Stimulated activated CD4-positive, alpha-beta T cell treated with anti-CD3 and anti-CD28 coated beads, Interleukin-15, amount 100 ng/mL, for 1 hour (primary cell): ENCODE results near the gene CAMK2B.
"Not testable (repeated sequence)": the region's sequence is repeated elsewhere in the genome, so short reads cannot be mapped to it uniquely, and the experiment has no call there.

ENCODE experiments used
- DNase-seq, 2 donors: peaks; one replicate each; pipeline ENCODE4 v3.0.0-alpha.2; 2020; ENCODE audit warnings: low read depth in 1 of 2, low spot score in 1 of 2

The CAMK2B gene

GRCh38 chr7:44218418-44219201 lies 106.8 kb downstream of the CAMK2B start:
- no peak for DNase-seq

DNA sequence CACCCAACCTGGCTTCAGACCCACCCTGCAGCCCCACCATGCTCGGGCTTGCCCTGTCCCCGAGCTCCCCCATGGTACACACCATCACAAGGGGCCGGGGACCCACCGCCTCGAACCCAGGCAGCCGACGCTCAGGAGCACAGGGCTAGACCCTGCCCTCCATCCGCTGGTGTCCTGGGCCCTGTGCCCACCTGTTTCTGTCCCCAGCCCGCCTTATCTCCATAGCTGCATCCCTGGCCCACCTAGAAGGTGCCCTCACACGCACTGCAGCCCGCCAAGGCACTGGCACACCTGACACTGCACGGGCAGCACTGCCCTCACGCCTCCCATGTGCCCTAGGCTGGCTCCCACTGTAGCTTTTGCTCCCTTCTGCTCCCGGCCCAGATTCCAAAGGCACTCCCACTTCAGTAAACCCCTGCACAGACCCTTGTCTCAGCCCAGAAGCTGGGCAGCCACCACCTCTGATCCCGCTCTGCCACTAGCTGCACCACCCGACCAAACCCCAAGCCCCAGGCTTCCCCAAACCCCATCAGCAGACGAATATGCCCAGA lies 107.5 kb downstream of the CAMK2B start:
- DNase-seq, result no peak

GRCh38 chr7:44217223-44217714 lies 108.1 kb downstream of the CAMK2B start:
- no peak for DNase-seq

GRCh38 chr7:44216521-44217222 lies 108.7 kb downstream of the CAMK2B start:
- DNase-seq, result no peak

GRCh38 chr7:44216019-44216418 lies 109.4 kb downstream of the CAMK2B start:
- no peak for DNase-seq

DNA sequence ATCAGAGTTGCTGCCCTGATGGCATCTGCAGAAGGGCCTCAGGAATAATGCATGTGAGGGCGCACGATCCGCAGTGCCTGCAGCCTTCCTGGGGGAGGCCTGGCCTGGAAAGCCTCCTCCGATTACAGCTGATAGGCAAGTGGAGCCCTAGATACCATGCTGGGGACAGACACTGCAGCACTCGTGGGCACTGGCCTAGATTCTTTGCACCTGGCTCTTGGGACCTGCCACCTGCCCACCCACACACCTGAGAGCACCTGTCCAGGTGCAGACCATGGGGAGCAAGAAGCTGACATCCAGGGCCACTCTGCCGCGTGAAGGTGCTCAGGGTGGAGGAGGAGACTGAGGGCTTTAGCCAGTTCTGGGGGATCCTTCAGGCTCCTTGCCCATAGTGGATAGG lies 109.9 kb downstream of the CAMK2B start:
- DNase-seq, result no peak

GRCh38 chr7:44213877-44214388 lies 111.5 kb downstream of the CAMK2B start:
- DNase-seq, result no peak

GRCh38 chr7:44213206-44213876 lies 112.1 kb downstream of the CAMK2B start:
- no peak for DNase-seq

DNA sequence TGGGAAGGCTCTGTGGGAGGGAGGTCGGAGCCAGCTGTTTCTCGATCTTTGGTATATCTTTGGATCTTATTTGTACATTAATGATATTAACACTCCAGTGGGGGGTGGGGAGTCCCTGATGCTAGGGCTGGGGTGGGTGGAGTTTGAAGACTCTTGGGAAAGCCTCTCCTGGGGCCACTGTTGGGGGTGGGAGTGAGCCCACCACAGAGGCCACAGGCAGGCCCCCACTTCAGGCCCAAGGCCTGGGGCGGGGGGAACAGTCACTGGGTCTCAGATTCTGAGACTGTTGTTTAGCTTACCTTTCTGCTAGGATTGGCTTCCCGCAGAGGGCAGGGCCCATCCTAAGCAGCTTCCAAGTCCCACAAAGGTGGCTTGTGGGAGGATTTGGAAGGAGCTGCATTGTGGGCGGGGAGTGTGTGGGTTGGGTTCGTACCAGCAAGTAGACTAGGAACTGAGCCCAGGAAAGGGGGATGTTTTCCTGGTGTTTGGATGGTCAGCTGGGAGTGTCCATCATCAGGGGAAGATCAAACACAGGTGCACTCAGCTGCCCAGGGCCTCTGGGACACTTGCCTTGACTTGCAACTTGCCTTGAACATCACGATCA lies 112.7 kb downstream of the CAMK2B start:
- no peak for DNase-seq

DNA sequence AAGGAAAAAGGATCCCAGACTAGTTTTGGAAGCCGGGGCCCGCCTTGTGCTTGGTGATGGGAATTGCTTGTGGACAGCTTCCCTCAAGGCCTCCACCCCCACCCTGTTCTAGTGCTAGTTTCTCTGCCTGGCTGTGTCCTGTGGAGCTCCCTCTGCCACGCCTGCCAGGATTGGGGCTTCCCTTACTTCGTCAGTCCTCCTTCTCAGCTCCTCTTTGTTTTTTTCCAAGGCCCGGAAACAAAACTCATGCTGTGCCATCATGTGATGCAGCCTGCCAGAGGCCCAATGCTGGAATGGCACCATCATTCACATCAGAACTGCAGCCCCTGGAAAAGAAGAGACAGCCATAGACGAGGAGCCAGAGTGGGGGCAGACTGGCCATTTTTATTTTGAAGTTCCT lies 113.4 kb downstream of the CAMK2B start:
- no peak for DNase-seq

DNA sequence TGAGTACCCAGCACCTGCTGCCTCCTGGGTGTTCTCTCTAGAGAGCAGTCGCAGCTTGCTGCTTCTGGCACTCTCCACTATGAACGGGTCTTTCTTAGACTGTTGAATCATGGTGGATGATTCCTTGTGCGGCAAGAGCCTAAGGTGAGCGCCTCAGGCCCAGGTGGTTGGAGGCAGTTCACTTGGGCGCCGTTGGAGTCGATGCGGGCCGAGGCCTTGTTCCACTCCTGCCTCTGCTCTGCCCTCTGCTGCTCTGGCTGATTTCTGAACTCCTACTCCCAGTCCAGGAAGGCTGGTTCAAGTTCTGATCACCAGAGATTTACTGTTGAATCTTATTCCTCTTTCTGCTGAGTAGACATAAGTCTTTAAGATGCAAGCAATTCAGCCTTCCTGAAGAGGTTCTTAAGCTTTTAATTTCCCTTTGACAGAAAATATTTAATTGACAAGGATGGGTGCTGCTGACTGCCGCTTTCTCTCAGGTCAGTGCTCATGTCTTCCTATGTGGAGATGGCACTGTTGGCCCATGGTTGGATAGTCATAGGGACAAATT lies 114.2 kb downstream of the CAMK2B start:
- no peak for DNase-seq

- DNase-seq, result no peak
Measured at GRCh38 chr7:44210107-44210506, 115.3 kb downstream of the CAMK2B start.

DNA sequence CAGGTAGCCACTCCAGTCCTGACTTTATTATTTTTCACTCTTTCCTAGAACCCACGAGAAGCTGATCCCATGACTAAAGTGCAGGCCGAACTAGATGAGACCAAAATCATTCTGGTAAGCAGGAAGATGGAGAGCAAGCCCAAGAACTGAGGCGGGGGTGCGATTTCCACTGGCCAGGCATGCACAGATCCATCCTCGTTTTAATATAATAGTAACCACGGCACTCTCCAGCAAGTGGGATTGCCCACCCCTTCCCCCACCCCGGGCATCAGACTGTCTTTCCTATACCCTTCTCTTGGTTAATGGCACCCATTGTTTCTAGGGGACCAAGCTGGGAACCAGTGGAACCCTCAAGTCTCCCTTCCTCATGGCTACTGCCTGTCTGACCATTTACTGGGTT lies 117.3 kb downstream of the CAMK2B start:
- DNase-seq, result no peak

DNA sequence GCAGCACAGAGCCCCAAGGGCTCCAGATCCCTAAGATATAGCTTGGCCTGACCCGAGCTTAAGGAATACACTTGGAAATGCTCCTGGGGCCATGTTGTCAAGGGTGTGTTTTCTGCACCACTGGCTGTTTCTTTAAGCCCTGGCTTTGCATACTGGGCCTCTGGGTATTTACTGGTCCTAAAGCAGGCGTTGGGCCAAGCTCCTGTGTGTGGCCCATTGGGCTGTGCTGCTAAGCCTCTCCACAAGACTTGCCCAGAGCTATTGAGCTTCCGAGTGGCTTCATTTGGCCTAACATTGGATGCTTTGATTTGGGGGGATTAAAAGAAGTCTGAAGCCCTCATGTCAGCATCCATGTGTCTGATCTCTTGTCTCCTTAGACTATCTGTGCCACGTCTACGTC lies 119.4 kb downstream of the CAMK2B start:
- no peak for DNase-seq

DNA sequence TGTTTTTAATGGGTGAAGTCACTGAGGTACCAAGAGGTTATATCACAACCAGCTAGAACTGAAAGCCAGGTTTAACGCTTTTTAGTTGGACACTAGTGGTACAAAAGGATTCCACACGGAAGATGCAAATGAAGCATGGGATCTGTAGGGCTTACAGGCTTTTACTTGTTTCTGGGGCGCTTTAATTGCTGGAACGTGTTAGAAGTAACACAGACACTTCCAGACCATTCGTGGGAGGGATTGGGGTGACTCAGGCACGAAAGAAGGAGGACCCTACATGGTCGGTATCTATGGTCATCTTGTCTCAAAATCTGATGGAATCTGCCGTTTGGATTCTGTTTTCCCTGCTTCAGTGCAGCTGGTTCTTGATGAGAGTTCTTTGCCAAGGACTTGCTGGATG lies 123.6 kb downstream of the CAMK2B start:
- no peak for DNase-seq

- DNase-seq, result peak; percentile 84 to 89
Measured at GRCh38 chr7:44200699-44201461, 124.5 kb downstream of the CAMK2B start, which contains the start of gene YKT6. Gene YKT6, plus strand, starts transcription at chr7:44200978. Its CDS starts 158 bp downstream, at chr7:44201136.

GRCh38 chr7:44200163-44200562 lies 125.2 kb downstream of the CAMK2B start:
- not testable (repeated sequence) for DNase-seq

- DNase-seq, result no peak
Measured at GRCh38 chr7:44197474-44197873, 127.9 kb downstream of the CAMK2B start.

DNA sequence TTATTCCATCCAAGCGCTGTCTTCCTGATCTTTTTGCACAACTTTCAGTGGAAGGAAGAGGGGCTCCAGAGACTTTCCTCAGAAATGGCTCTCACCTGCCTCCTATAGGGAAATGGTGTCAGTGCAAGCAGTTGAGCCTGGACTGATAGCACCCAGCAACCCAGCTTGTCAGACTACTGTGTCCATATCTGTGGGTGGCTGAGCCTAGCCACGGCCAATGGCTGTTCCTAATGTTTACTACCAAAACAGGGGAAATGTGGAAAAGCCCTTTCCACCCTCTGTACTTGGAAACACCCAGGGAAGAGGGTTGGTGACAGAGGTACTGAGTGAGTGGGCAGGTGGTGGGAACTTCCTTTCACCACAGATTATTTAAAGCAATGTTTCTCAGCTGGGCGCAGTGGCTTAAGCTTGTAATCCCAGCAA lies 128.9 kb downstream of the CAMK2B start:
- DNase-seq, result no peak

DNA sequence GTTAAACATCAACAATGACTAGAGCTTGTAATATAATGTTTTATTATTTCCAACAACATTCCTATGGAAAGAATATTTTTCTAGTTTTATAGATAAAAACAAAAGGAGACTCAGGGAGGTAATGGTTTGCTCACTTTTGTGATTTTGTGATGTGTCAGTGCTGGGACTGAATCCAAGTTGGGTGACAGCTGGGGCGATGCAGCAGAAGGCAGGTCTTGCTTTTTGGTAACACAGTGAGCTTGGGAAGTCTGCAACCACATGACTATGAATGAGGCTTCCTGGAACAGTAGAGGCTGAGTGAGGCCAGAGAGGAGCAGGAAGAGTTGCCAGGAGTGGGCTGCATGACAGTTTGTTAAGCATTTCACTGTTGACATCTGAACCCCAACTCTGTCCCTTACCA lies 129.5 kb downstream of the CAMK2B start:
- DNase-seq, result no peak
